Endodermal cell (in vitro differentiated cells): ENCODE data around the gene PACSIN1. TPM values are rescaled to one million over a fixed set of nuclear protein-coding genes. Genes with fewer than 3 reads are reported as not detected.

Source experiments
- DNase-seq: peaks from one replicate; pipeline ENCODE4 v3.0.0-alpha.2; 2017
- H3K27ac ChIP-seq: 2 replicates; pipeline ENCODE4 v1.5.1; 2013; ENCODE audit warnings: mild to moderate bottlenecking, low read depth, low read length, moderate library complexity
- H3K27me3 ChIP-seq: 2 replicates; pipeline ENCODE4 v1.6.1; 2013; ENCODE audit warnings: mild to moderate bottlenecking, low read length, moderate library complexity; ENCODE audit not compliant: insufficient read depth, control insufficient read depth, poor library complexity, severe bottlenecking
- H3K36me3 ChIP-seq: 2 replicates; pipeline ENCODE4 v1.7.0; 2013; ENCODE audit warnings: mild to moderate bottlenecking, low read length, moderate library complexity; ENCODE audit not compliant: control insufficient read depth, insufficient read depth
- H3K4me1 ChIP-seq: one replicate; pipeline ENCODE4 v1.7.0; 2013; ENCODE audit warnings: low read length; ENCODE audit not compliant: control insufficient read depth, insufficient read depth
- H3K4me3 ChIP-seq: 2 replicates; pipeline ENCODE4 v1.5.1; 2013; ENCODE audit warnings: mild to moderate bottlenecking, low read length, moderate library complexity
- H3K9ac ChIP-seq: 2 replicates; pipeline ENCODE4 v1.6.1; 2013; ENCODE audit warnings: mild to moderate bottlenecking, low read length, moderate library complexity; ENCODE audit not compliant: poor library complexity, severe bottlenecking; ENCODE audit errors: extremely low read depth
- H3K9me3 ChIP-seq: 2 replicates; pipeline ENCODE4 v1.6.1; 2013; ENCODE audit warnings: mild to moderate bottlenecking, low read length, moderate library complexity; ENCODE audit not compliant: control insufficient read depth
- H3K27ac Mint-ChIP-seq: 2 replicates; pipeline ENCODE4 v1.8.0; 2020; ENCODE audit warnings: mixed read lengths
- H3K27me3 Mint-ChIP-seq: 2 replicates; pipeline ENCODE4 v1.8.0; 2021; ENCODE audit warnings: mild to moderate bottlenecking, mixed read lengths; ENCODE audit not compliant: insufficient read depth
- H3K36me3 Mint-ChIP-seq: 2 replicates; pipeline ENCODE4 v1.8.0; 2020; ENCODE audit warnings: low read depth, mixed read lengths
- H3K4me1 Mint-ChIP-seq: 2 replicates; pipeline ENCODE4 v1.8.0; 2020; ENCODE audit warnings: mixed read lengths
- H3K4me3 Mint-ChIP-seq: 2 replicates; pipeline ENCODE4 v1.8.0; 2020; ENCODE audit warnings: mild to moderate bottlenecking, moderate library complexity, mixed read lengths
- H3K9me3 Mint-ChIP-seq: 2 replicates; pipeline ENCODE4 v1.8.0; 2020; ENCODE audit warnings: mild to moderate bottlenecking, mixed read lengths
- CTCF ChIP-seq: fragments of 200-600 bp; sonication (generic); conservative IDR thresholded peaks from 2 replicates; pipeline ENCODE4 v1.5.0; 2021; ENCODE audit warnings: antibody characterized with exemption, mild to moderate bottlenecking
- WGBS, 2 experiments: methylation state at CpG; one replicate each; pipeline versions ENCODE4 v1.1.5 to v1.1.7; 2013; ENCODE audit warnings: missing lambda C conversion rate in 2 of 2, mixed read lengths in 1 of 2; ENCODE audit not compliant: insufficient coverage in 1 of 2, insufficient read length in 1 of 2; 5-methylcytosine and 5-hydroxymethylcytosine counted together
- total RNA-seq, 2 donors: library from RNA; stranded (reverse); fragmentation: NEBNext Ultra II Directional in 1 of 2; extraction: Animal tissue kit (Norgen Biotek cat#: 25700) in 1 of 2; gene quantifications; 2 replicates in 1 of 2; 3 replicates in 1 of 2; pipeline ENCODE4 v1.2.1, GENCODE V29; 2021

PACSIN1 gene
- total RNA-seq, 2 donors from 2014 or later: 7.2 to 7.3 TPM

DNA sequence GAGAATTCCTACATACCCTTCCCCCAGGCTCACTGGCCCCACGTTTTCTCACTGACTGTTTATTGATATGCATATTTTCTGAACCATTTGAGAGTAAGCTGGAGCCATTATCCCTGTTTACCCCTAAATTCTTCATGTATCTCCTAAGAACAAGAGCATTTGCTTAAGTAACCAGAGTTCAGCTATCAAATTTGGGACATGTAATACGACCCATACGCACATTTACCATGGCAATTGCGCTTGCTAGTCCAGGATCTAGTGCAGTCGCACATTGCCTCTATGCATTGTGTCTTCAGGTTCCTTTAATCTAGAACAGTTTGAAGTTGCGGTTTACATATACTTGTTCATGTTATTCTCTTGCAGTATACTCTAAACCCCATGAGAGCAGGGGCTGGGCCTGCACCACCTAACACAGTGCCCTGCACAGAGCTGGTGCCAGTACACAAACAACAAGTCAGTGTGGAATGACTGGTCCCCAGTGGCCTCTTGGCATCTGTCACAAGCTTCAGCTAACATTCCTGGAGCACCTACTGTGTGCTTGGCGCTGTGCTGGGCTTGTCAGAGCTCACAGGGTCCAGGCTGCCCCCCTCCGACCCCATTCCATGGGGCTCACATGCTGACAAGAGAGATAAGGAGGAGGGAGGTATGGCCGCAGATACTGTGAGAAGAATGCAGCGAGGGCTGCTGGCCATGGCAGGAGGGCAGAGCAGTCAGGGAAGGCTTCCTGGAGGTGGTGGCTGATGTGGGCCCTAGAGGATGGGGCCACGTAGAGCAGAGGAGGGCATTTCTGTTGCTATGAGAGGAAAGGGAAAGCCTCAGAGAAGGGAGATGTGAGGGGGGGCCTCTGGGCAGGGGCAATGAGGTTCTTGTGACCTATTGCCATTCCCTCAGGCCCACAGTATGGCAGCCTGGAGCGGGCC is 62.1 kb downstream of the PACSIN1 start:
- Mint-ChIP-seq H3K4me3 (no peak overlapping the region), H3K4me1 (peaks cover 1% of the 10 kb centered on the region), H3K9me3 (no peaks in the 10 kb centered on the region), H3K36me3 (no peaks in the 10 kb centered on the region), H3K27me3 (peaks cover 8% of the 10 kb centered on the region), H3K27ac (no peak overlapping the region)
- H3K36me3 ChIP-seq: no peaks in the 10 kb centered on the region
- no peaks in the 10 kb centered on the region for H3K9me3 ChIP-seq
- WGBS, 2 experiments: 89% methylated on average over 9 to 12 of the region's 12 CpGs
- H3K4me3 ChIP-seq: no peak overlapping the region
- H3K27ac ChIP-seq: no peak overlapping the region
- DNase-seq: no peak
- H3K27me3 ChIP-seq: no peaks in the 10 kb centered on the region
- H3K9ac ChIP-seq: no peak overlapping the region
- H3K4me1 ChIP-seq: peaks cover 3% of the 10 kb centered on the region
- TF ChIP-seq CTCF: no peak

- peaks cover 3% of the 10 kb centered on the region for H3K4me1 ChIP-seq
Measured at GRCh38 chr6:34528996-34529664, 63.3 kb downstream of the PACSIN1 start.

More at GRCh38 chr6:34528996-34529664, 63.3 kb downstream of the PACSIN1 start:
- TF ChIP-seq CTCF: no peak
- no peak overlapping the region for H3K4me3 ChIP-seq
- Mint-ChIP-seq H3K36me3 (no peaks in the 10 kb centered on the region), H3K27ac (no peak overlapping the region), H3K27me3 (peaks cover 8% of the 10 kb centered on the region), H3K9me3 (no peaks in the 10 kb centered on the region), H3K4me1 (peaks cover 1% of the 10 kb centered on the region), H3K4me3 (no peak overlapping the region)
- no peaks in the 10 kb centered on the region for H3K36me3 ChIP-seq
- no peaks in the 10 kb centered on the region for H3K9me3 ChIP-seq
- 88 to 97% methylated on average over 4 to 8 of the region's 8 CpGs for WGBS, 2 experiments
- no peaks in the 10 kb centered on the region for H3K27me3 ChIP-seq
- no peak for DNase-seq
- H3K9ac ChIP-seq: no peak overlapping the region
- no peak overlapping the region for H3K27ac ChIP-seq
